Mammary epithelial cell (primary cell): ENCODE measurements around the gene PPM1M.

Source experiments
- CTCF ChIP-seq, 2 donors: IDR thresholded peaks in 1 of 2; conservative IDR thresholded peaks in 1 of 2; 2 replicates each; pipeline ENCODE4 v1.5.1; 2011 to 2012; ENCODE audit warnings: inconsistent platforms in 2 of 2, low read length in 2 of 2, mild to moderate bottlenecking in 2 of 2, control low read depth in 1 of 2, low read depth in 1 of 2; ENCODE audit not compliant: insufficient read depth in 1 of 2; ENCODE audit errors: extremely low read depth in 1 of 2
- EZH2 ChIP-seq: IDR thresholded peaks from 2 replicates; pipeline ENCODE4 v1.6.1; 2012; ENCODE audit warnings: low read length, inconsistent platforms, borderline replicate concordance

DNA sequence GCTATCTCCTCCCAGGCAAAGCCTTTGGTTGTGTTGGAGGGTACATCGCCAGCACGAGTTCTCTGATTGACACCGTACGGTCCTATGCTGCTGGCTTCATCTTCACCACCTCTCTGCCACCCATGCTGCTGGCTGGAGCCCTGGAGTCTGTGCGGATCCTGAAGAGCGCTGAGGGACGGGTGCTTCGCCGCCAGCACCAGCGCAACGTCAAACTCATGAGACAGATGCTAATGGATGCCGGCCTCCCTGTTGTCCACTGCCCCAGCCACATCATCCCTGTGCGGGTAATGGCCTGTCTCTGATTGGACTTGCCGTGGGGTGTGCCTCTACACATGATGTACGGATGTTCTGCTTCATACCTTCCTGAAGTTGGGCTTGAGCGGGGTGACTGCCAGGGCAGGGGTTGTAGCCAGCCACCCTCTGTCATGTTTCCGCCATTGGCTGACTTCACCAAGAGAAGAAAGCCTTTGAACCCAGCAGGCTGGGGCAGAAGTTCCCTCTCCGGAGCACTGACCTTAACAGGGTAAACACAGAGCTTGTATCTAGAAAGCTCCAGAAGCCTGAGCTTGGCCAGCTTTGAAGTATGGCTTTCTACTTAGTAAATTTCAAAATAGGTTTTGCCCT is 34.2 kb upstream of the PPM1M start:
- TF ChIP-seq CTCF (conservative IDR thresholded peaks at IDR 0.05 in 1 of 2, IDR thresholded peaks at IDR 0.05 in 1 of 2; ENCODE audit: extremely low read depth in 1 of 2, insufficient read depth in 1 of 2, low read depth in 1 of 2, low read length in 2 of 2) = no peak
- TF ChIP-seq EZH2 = no peak
